NB4 (cell line): ENCODE measurements around the gene ELL.

Source experiments
- POLR2A ChIP-seq: IDR thresholded peaks from 2 replicates; pipeline ENCODE4 v1.6.1; 2011; ENCODE audit warnings: mild to moderate bottlenecking; ENCODE audit not compliant: insufficient read length; ENCODE audit errors: extremely low read depth
- TF ChIP-seq, protein P1 (sequence below): IDR thresholded peaks from one replicate; pipeline ENCODE4 v1.5.1; 2012; ENCODE audit warnings: low read depth, low read length
- TF ChIP-seq, protein P2 (sequence below): IDR thresholded peaks from 2 replicates; pipeline ENCODE4 v1.6.1; 2011; ENCODE audit warnings: low read depth, low read length

DNA sequence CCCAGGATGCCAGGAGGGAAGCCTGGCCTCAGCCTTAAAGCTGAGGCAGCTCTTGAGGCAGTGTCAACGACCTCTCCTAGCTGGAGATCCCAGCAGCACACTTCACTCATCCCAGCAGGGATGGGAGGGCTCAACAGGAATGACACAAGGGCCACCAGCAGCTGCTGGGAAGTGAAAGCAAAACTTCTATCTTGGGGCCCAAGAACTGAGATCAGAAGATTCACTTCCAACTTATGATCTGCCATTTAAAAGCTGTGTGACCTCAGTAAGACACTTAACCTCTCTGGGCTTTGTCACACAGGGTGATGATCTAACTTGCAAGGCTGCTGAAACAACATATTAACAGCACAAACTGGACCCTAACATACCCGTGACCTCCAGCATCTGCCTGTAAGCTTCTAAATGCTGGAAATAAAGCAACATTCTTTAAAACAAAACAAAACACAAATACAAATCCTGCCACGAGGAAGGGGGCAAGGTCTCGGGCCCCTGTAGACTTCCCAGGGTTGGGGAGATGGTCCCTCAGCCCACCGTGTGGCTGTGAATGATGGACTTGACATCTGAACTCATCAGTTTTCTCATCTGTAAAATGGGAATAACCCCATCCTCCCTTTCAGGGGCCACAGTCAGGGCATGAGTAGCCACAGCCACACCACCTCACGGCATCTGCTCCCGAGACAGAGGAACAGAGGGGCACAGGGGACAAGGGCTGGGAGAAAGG, 22.7 kb downstream of the ELL start:
- TF ChIP-seq, protein P1, sequence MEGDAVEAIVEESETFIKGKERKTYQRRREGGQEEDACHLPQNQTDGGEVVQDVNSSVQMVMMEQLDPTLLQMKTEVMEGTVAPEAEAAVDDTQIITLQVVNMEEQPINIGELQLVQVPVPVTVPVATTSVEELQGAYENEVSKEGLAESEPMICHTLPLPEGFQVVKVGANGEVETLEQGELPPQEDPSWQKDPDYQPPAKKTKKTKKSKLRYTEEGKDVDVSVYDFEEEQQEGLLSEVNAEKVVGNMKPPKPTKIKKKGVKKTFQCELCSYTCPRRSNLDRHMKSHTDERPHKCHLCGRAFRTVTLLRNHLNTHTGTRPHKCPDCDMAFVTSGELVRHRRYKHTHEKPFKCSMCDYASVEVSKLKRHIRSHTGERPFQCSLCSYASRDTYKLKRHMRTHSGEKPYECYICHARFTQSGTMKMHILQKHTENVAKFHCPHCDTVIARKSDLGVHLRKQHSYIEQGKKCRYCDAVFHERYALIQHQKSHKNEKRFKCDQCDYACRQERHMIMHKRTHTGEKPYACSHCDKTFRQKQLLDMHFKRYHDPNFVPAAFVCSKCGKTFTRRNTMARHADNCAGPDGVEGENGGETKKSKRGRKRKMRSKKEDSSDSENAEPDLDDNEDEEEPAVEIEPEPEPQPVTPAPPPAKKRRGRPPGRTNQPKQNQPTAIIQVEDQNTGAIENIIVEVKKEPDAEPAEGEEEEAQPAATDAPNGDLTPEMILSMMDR = no peak
- no peak for TF ChIP-seq POLR2A
- TF ChIP-seq, protein P2, sequence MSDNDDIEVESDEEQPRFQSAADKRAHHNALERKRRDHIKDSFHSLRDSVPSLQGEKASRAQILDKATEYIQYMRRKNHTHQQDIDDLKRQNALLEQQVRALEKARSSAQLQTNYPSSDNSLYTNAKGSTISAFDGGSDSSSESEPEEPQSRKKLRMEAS = no peak
